HepG2 (cell line): Measurements from ENCODE around the gene BCAS2. TPM values are rescaled to one million over a fixed set of nuclear protein-coding genes. Genes with fewer than 3 reads are reported as not detected.

Experiments used
- CHD2 ChIP-seq: IDR thresholded peaks from 2 replicates; pipeline ENCODE4 v1.6.1; 2011; ENCODE audit warnings: low read depth, low read length, improper control_type of control experiment
- CREB1 ChIP-seq, 2 experiments: fragments of 450-650 bp in 1 of 2; IDR thresholded peaks; 2 replicates each; pipeline ENCODE4 v1.6.1; 2016 to 2017; ENCODE audit warnings: control low read depth in 1 of 2, mild to moderate bottlenecking in 1 of 2, missing compliant biosample characterization in 1 of 2, missing genetic modification characterization in 1 of 2
- DMTF1 ChIP-seq: sonication (generic); formaldehyde crosslinking; IDR thresholded peaks from 2 replicates; pipeline ENCODE4 v1.4.0; 2020; ENCODE audit warnings: mild to moderate bottlenecking, missing genetic modification reagents
- DR1 ChIP-seq: sonication (generic); formaldehyde crosslinking; IDR thresholded peaks from 2 replicates; pipeline ENCODE4 v1.8.0; 2021; ENCODE audit warnings: mild to moderate bottlenecking, missing genetic modification reagents, inconsistent platforms
- HNRNPL ChIP-seq: fragments of 200-400 bp; formaldehyde crosslinking; IDR thresholded peaks from 2 replicates; pipeline ENCODE4 v1.6.1; 2017; ENCODE audit warnings: mild to moderate bottlenecking, low read depth, low read length
- ISX ChIP-seq: sonication (generic); formaldehyde crosslinking; conservative IDR thresholded peaks from 2 replicates; pipeline ENCODE4 v1.5.0; 2020; ENCODE audit warnings: missing genetic modification reagents
- LRRFIP1 ChIP-seq: sonication (generic); formaldehyde crosslinking; conservative IDR thresholded peaks from 2 replicates; pipeline ENCODE4 v1.4.0; 2020; ENCODE audit warnings: missing genetic modification reagents
- MED1 ChIP-seq: sonication (generic); formaldehyde crosslinking; IDR thresholded peaks from 2 replicates; pipeline ENCODE4 v1.4.0; 2020; ENCODE audit warnings: missing genetic modification reagents
- REL ChIP-seq: sonication (generic); formaldehyde crosslinking; conservative IDR thresholded peaks from 2 replicates; pipeline ENCODE4 v1.8.0; 2022; ENCODE audit warnings: mild to moderate bottlenecking, missing genetic modification reagents, moderate library complexity
- SALL1 ChIP-seq: sonication (generic); formaldehyde crosslinking; IDR thresholded peaks from 2 replicates; pipeline ENCODE4 v1.8.0; 2022; ENCODE audit warnings: mild to moderate bottlenecking, missing genetic modification reagents
- TCF7 ChIP-seq: sonication (generic); IDR thresholded peaks from 2 replicates; pipeline ENCODE4 v1.6.1; 2016; ENCODE audit warnings: antibody characterized with exemption, low read depth
- ZIK1 ChIP-seq: sonication (generic); formaldehyde crosslinking; IDR thresholded peaks from 2 replicates; pipeline ENCODE4 v1.5.0; 2020; ENCODE audit warnings: mild to moderate bottlenecking, low read depth, missing genetic modification reagents, borderline replicate concordance
- ZNF205 ChIP-seq: IDR thresholded peaks from 2 replicates; pipeline ENCODE4 v1.6.1; 2018; ENCODE audit warnings: missing biosample characterization, missing genetic modification reagents
- ZNF382 ChIP-seq: sonication (generic); formaldehyde crosslinking; IDR thresholded peaks from 2 replicates; pipeline ENCODE4 v1.5.0; 2020; ENCODE audit warnings: missing genetic modification reagents, mild to moderate bottlenecking, borderline replicate concordance
- ZNF570 ChIP-seq: sonication (generic); formaldehyde crosslinking; IDR thresholded peaks from 2 replicates; pipeline ENCODE4 v1.4.0; 2020; ENCODE audit warnings: mild to moderate bottlenecking, missing genetic modification reagents, borderline replicate concordance
- polyA plus RNA-seq, 8 experiments: library from polyadenylated mRNA; depleted of rRNA in 3 of 8; stranded (reverse) in 7 of 8; unstranded in 1 of 8; fragments of >200 nt; fragmentation: Illumina TruSeq in 4 of 8; extraction: Trizol in 4 of 8; gene quantifications; 2 replicates each; pipeline versions ENCODE4 v1.2.1 to v1.2.3, GENCODE V29; 2011 to 2016; ENCODE audit warnings: low read depth in 4 of 8, missing spikeins in 1 of 8, mixed read lengths in 1 of 8; ENCODE audit not compliant: insufficient read depth in 1 of 8
- total RNA-seq, 5 experiments: library from RNA; depleted of rRNA; stranded (reverse); fragments of >200 nt; fragmentation: Illumina TruSeq; extraction: Trizol; gene quantifications; 2 replicates each; pipeline ENCODE4 v1.2.3, GENCODE V29; 2016; ENCODE audit warnings: low read depth in 1 of 5
- TF ChIP-seq, protein P1 (sequence below): sonication (generic); formaldehyde crosslinking; conservative IDR thresholded peaks from 2 replicates; pipeline ENCODE4 v1.4.0; 2020; ENCODE audit warnings: missing genetic modification reagents
- TF ChIP-seq, protein P2 (sequence below): conservative IDR thresholded peaks from 2 replicates; pipeline ENCODE4 v1.6.1; 2018; ENCODE audit warnings: missing genetic modification reagents
- TF ChIP-seq, protein P3 (sequence below): sonication (generic); formaldehyde crosslinking; IDR thresholded peaks from 2 replicates; pipeline ENCODE4 v1.5.1; 2020; ENCODE audit warnings: missing genetic modification reagents, mild to moderate bottlenecking, borderline replicate concordance

The BCAS2 gene
- total and polyA plus RNA-seq, 2 of the 13 experiments (the other 11 are each of a cell fraction or from before 2014, with no cell fraction given) = 18.0 to 47.4 TPM

GRCh38 chr1:114581335-114582287 lies at the start of gene BCAS2 (continued):
- TF ChIP-seq, protein P1, sequence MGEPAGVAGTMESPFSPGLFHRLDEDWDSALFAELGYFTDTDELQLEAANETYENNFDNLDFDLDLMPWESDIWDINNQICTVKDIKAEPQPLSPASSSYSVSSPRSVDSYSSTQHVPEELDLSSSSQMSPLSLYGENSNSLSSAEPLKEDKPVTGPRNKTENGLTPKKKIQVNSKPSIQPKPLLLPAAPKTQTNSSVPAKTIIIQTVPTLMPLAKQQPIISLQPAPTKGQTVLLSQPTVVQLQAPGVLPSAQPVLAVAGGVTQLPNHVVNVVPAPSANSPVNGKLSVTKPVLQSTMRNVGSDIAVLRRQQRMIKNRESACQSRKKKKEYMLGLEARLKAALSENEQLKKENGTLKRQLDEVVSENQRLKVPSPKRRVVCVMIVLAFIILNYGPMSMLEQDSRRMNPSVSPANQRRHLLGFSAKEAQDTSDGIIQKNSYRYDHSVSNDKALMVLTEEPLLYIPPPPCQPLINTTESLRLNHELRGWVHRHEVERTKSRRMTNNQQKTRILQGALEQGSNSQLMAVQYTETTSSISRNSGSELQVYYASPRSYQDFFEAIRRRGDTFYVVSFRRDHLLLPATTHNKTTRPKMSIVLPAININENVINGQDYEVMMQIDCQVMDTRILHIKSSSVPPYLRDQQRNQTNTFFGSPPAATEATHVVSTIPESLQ (CRISPR knock-in tag) = no peak
- TF ChIP-seq, protein P2, sequence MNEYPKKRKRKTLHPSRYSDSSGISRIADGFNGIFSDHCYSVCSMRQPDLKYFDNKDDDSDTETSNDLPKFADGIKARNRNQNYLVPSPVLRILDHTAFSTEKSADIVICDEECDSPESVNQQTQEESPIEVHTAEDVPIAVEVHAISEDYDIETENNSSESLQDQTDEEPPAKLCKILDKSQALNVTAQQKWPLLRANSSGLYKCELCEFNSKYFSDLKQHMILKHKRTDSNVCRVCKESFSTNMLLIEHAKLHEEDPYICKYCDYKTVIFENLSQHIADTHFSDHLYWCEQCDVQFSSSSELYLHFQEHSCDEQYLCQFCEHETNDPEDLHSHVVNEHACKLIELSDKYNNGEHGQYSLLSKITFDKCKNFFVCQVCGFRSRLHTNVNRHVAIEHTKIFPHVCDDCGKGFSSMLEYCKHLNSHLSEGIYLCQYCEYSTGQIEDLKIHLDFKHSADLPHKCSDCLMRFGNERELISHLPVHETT = no peak; the same call in 1 of the 2 replicates
- TF ChIP-seq ZNF205 (CRISPR knock-in tag) = no peak
- TF ChIP-seq SALL1 (CRISPR knock-in tag) = peak; percentile 54; the same call in 1 of the 2 replicates
- no peak for TF ChIP-seq REL
- TF ChIP-seq DR1 (CRISPR knock-in tag) = 0 out of 2 replicates have a peak, but pooled peaks have one; percentile 42
- peak; percentile 99 for TF ChIP-seq CREB1 (IDR thresholded peaks at IDR 0.05)
- peak; percentile 98 for TF ChIP-seq CREB1 (CRISPR knock-in tag; IDR thresholded peaks at IDR 0.05)
- no peak for TF ChIP-seq ZNF570 (CRISPR knock-in tag)
- no peak for TF ChIP-seq LRRFIP1 (CRISPR knock-in tag)
- TF ChIP-seq ZNF382 (CRISPR knock-in tag) = no peak
- TF ChIP-seq TCF7 = no peak
- no peak for TF ChIP-seq HNRNPL
- no peak for TF ChIP-seq ZIK1 (CRISPR knock-in tag)
- TF ChIP-seq ISX (CRISPR knock-in tag) = no peak
- peak; percentile 22; the same call in 1 of the 2 replicates for TF ChIP-seq MED1
- TF ChIP-seq DMTF1 = no peak
- no peak for TF ChIP-seq CHD2
- TF ChIP-seq, protein P3, sequence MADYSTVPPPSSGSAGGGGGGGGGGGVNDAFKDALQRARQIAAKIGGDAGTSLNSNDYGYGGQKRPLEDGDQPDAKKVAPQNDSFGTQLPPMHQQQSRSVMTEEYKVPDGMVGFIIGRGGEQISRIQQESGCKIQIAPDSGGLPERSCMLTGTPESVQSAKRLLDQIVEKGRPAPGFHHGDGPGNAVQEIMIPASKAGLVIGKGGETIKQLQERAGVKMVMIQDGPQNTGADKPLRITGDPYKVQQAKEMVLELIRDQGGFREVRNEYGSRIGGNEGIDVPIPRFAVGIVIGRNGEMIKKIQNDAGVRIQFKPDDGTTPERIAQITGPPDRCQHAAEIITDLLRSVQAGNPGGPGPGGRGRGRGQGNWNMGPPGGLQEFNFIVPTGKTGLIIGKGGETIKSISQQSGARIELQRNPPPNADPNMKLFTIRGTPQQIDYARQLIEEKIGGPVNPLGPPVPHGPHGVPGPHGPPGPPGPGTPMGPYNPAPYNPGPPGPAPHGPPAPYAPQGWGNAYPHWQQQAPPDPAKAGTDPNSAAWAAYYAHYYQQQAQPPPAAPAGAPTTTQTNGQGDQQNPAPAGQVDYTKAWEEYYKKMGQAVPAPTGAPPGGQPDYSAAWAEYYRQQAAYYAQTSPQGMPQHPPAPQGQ (CRISPR knock-in tag) = no peak
